Natural killer cell (primary cell): ENCODE results near the gene PROB1. TPM values are rescaled to one million over a fixed set of nuclear protein-coding genes. Genes with fewer than 3 reads are reported as not detected.
"Not testable (repeated sequence)": the region's sequence is repeated elsewhere in the genome, so short reads cannot be mapped to it uniquely, and the experiment has no call there.

Source experiments
- ATAC-seq, 3 donors: fragments of 150-1000 bp in 2 of 3; fragments of 200-7000 bp in 1 of 3; cut with Tn5 transposase; 1 replicate in 1 of 3; 2 replicates in 2 of 3; pipeline ENCODE4 v1.10.0; 2021; ENCODE audit warnings: mild to moderate bottlenecking in 2 of 3, moderate library complexity in 2 of 3
- DNase-seq, 2 donors: peaks; one replicate each; pipeline versions ENCODE4 v3.0.0 to v3.0.0-alpha.2; 2013 to 2021; ENCODE audit warnings: mixed read lengths in 1 of 2
- H3K27ac ChIP-seq: one replicate; pipeline ENCODE4 v1.5.1; 2013; ENCODE audit warnings: mild to moderate bottlenecking, low read length
- H3K27me3 ChIP-seq: one replicate; pipeline ENCODE4 v1.6.1; 2013; ENCODE audit warnings: low read length; ENCODE audit not compliant: control insufficient read depth, insufficient read depth
- H3K36me3 ChIP-seq: one replicate; pipeline ENCODE4 v1.6.1; 2013; ENCODE audit warnings: low read length; ENCODE audit not compliant: control insufficient read depth, insufficient read depth
- H3K4me1 ChIP-seq: one replicate; pipeline ENCODE4 v1.6.1; 2013; ENCODE audit warnings: low read length; ENCODE audit not compliant: control insufficient read depth, insufficient read depth
- H3K4me3 ChIP-seq: one replicate; pipeline ENCODE4 v1.5.1; 2013; ENCODE audit warnings: low read length
- H3K9me3 ChIP-seq: one replicate; pipeline ENCODE4 v1.6.1; 2013; ENCODE audit warnings: low read length; ENCODE audit not compliant: control insufficient read depth, insufficient read depth
- H3K27ac Mint-ChIP-seq, 2 donors: one replicate each; pipeline ENCODE4 v1.8.0; 2022; ENCODE audit warnings: mild to moderate bottlenecking in 2 of 2, mixed read lengths in 2 of 2, moderate library complexity in 1 of 2
- H3K27me3 Mint-ChIP-seq, 2 donors: one replicate each; pipeline ENCODE4 v1.8.0; 2022; ENCODE audit warnings: low read depth in 2 of 2, mixed read lengths in 2 of 2
- H3K36me3 Mint-ChIP-seq: one replicate; pipeline ENCODE4 v1.8.0; 2022; ENCODE audit warnings: mixed read lengths
- H3K4me1 Mint-ChIP-seq, 2 donors: one replicate each; pipeline ENCODE4 v1.8.0; 2022; ENCODE audit warnings: mixed read lengths in 2 of 2
- H3K4me3 Mint-ChIP-seq: one replicate; pipeline ENCODE4 v1.8.0; 2022; ENCODE audit warnings: mild to moderate bottlenecking, moderate library complexity, mixed read lengths
- H3K9me3 Mint-ChIP-seq, 2 donors: one replicate each; pipeline ENCODE4 v1.8.0; 2022; ENCODE audit warnings: mixed read lengths in 2 of 2
- CTCF ChIP-seq: fragments of 200-600 bp; IDR thresholded peaks from one replicate; pipeline ENCODE4 v1.8.0; 2022; ENCODE audit warnings: antibody characterized with exemption
- WGBS: methylation state at CpG from one replicate; pipeline ENCODE4 v1.1.7; 2013; ENCODE audit warnings: missing lambda C conversion rate; ENCODE audit not compliant: insufficient coverage; 5-methylcytosine and 5-hydroxymethylcytosine counted together
- intact Hi-C: fragments of 100-400 bp; cut with micrococcal nuclease; formaldehyde crosslinking; loops from one replicate; pipeline ENCODE4 v1.14.2; 2022
- total RNA-seq, 4 donors: library from RNA; stranded (reverse); fragments of 120-200 nt in 1 of 4; gene quantifications; one replicate each; pipeline versions ENCODE4 v1.2.3 to v1.2.4, GENCODE V29; 2013 to 2022

Gene PROB1
- 1 to 10 TPM in 1 of 3 donors, under 1 TPM in 2; 0.91 to 1.0 (median 0.96) TPM for total RNA-seq
- 0.92 TPM for total RNA-seq (2013)

GRCh38 chr5:139394654-139395566, at the start of gene PROB1:
Gene PROB1, minus strand, starts transcription at chr5:139395104. Its CDS starts 23 bp downstream, at chr5:139395081.
- peak within 1 kb of the TSS; percentile 62 for H3K4me3 ChIP-seq
- no peaks in the 10 kb centered on the region for H3K36me3 Mint-ChIP-seq
- H3K36me3 ChIP-seq, result no peaks in the 10 kb centered on the region
- no peak for TF ChIP-seq CTCF
- DNase-seq (no peak), ATAC-seq (no peak)
- no peaks in the 10 kb centered on the region for H3K9me3 Mint-ChIP-seq
- no peaks in the 10 kb centered on the region for H3K27me3 ChIP-seq
- H3K9me3 ChIP-seq, result no peaks in the 10 kb centered on the region
- intact Hi-C loops, result loop anchor here (5.0 kb wide), 1 partner anchor 123 kb away; no protein-coding TSS in a partner anchor
- H3K4me1 ChIP-seq, result peaks cover 47% of the 10 kb centered on the region
- no peaks in the 10 kb centered on the region for H3K27me3 Mint-ChIP-seq
- no peak within 1 kb of the TSS for H3K27ac Mint-ChIP-seq
- WGBS, result 88% methylated on average over 76 of the region's 76 CpGs
- H3K27ac ChIP-seq, result no peak within 1 kb of the TSS
- peak within 1 kb of the TSS; percentile 88 for H3K4me3 Mint-ChIP-seq
- peaks cover 35 to 38% of the 10 kb centered on the region in 2 donors for H3K4me1 Mint-ChIP-seq

GRCh38 chr5:139443831-139444453, 49.0 kb upstream of the PROB1 start:
- peaks cover 21% of the 10 kb centered on the region in 2 donors for H3K4me1 Mint-ChIP-seq
- no peak overlapping the region for H3K4me3 ChIP-seq
- intact Hi-C loops, result no loop called here
- ATAC-seq (no peak), DNase-seq (peak in 1 of 2 donors; percentile 62)
- H3K9me3 ChIP-seq, result no peaks in the 10 kb centered on the region
- no peaks in the 10 kb centered on the region for H3K27me3 Mint-ChIP-seq
- H3K4me1 ChIP-seq, result peaks cover 9% of the 10 kb centered on the region
- WGBS, result 22% methylated on average over 2 of the region's 4 CpGs
- H3K27ac ChIP-seq, result no peak overlapping the region
- H3K36me3 Mint-ChIP-seq, result no peaks in the 10 kb centered on the region
- H3K4me3 Mint-ChIP-seq, result no peak overlapping the region
- no peak overlapping the region for H3K27ac Mint-ChIP-seq
- TF ChIP-seq CTCF, result no peak
- no peaks in the 10 kb centered on the region for H3K9me3 Mint-ChIP-seq
- H3K27me3 ChIP-seq, result no peaks in the 10 kb centered on the region
- no peaks in the 10 kb centered on the region for H3K36me3 ChIP-seq

GRCh38 chr5:139440416-139440815, 45.5 kb upstream of the PROB1 start:
- H3K36me3 ChIP-seq, H3K27me3 Mint-ChIP-seq, intact Hi-C loops, H3K27ac ChIP-seq, DNase-seq, H3K9me3 Mint-ChIP-seq, H3K9me3 ChIP-seq, H3K27me3 ChIP-seq, ATAC-seq, H3K4me3 ChIP-seq, H3K36me3 Mint-ChIP-seq: not testable (repeated sequence)
- Mint-ChIP-seq H3K4me3 (peak overlapping the region; percentile 100), H3K27ac (peak overlapping the region; percentile 98 to 100), H3K4me1 (peaks cover 17 to 24% of the 10 kb centered on the region in 2 donors)
- 97% methylated on average over 17 of the region's 17 CpGs for WGBS
- peaks cover 15% of the 10 kb centered on the region for H3K4me1 ChIP-seq
